HG02763 (cell line): ENCODE data around the gene AJM1.

Source experiments
- ATAC-seq: cut with Tn5 transposase; IDR thresholded peaks from one replicate; pipeline ENCODE4 v1.9.1; 2021; ENCODE audit warnings: mild to moderate bottlenecking, moderate library complexity; ENCODE audit not compliant: unreplicated experiment

Gene AJM1

DNA sequence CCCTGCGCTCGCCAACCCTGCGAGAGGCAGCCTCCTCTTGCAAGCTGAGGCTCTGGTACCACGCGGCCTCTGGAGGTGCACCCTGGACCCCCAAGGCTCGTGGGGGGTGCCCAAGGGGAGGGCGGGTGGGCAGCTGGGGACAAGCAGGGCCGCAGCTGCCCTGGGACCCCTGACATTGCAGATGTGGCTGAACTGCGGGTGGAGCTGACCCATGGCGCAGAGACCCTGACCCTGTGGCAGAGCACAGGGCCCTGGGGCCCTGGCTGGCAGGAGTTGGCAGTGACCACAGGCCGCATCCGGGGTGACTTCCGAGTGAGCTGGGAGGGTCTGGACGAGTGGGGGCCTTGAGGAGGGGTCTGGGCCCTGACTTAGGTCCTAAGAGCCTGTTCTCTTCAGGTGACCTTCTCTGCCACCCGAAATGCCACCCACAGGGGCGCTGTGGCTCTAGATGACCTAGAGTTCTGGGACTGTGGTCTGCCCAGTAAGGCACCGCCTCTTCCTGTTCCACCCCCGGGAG is 11.4 kb downstream of the AJM1 start:
- no peak for ATAC-seq

DNA sequence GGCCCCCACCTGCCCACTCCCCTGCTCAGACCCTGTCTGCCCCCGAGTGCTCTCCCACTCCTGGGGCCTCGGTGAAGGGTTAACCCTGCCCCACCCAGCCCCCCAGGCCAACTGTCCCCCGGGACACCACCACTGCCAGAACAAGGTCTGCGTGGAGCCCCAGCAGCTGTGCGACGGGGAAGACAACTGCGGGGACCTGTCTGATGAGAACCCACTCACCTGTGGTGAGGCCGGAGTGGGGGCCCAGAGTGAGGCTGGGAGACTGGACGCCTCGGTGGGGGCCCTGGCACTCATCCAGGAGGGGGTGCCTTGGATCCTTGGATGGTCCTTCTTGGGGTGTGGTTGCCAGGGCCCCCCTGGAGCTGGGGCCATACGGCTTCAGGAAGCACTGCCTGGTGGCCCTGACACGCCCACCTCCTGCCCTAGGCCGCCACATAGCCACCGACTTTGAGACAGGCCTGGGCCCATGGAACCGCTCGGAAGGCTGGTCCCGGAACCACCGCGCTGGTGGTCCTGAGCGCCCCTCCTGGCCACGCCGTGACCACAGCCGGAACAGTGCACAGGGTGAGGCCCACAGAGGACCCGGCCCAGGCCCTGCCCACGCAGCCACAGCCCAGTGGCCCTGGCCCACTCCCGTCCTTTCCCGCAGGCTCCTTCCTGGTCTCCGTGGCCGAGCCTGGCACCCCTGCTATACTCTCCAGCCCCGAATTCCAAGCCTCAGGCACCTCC is 12.0 kb downstream of the AJM1 start:
- no peak for ATAC-seq

DNA sequence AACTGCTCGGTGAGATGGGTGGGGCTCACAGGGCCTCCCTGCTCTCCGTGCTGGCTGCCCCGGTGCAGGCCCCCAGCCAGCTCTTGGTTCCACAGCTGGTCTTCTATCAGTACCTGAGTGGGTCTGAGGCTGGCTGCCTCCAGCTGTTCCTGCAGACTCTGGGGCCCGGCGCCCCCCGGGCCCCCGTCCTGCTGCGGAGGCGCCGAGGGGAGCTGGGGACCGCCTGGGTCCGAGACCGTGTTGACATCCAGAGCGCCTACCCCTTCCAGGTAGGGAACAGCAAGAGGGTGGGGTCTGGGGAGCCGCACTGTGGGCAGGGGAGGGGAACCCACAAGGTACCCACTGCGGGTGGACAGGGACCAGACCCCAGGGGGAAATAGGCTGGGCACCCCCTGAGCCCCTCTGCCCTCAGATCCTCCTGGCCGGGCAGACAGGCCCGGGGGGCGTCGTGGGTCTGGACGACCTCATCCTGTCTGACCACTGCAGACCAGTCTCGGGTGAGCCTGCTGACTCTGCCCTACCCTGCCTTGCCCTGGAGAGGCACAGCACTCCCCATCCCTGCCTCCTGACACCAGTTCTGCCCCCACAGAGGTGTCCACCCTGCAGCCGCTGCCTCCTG is 12.7 kb downstream of the AJM1 start:
- ATAC-seq = no peak

DNA sequence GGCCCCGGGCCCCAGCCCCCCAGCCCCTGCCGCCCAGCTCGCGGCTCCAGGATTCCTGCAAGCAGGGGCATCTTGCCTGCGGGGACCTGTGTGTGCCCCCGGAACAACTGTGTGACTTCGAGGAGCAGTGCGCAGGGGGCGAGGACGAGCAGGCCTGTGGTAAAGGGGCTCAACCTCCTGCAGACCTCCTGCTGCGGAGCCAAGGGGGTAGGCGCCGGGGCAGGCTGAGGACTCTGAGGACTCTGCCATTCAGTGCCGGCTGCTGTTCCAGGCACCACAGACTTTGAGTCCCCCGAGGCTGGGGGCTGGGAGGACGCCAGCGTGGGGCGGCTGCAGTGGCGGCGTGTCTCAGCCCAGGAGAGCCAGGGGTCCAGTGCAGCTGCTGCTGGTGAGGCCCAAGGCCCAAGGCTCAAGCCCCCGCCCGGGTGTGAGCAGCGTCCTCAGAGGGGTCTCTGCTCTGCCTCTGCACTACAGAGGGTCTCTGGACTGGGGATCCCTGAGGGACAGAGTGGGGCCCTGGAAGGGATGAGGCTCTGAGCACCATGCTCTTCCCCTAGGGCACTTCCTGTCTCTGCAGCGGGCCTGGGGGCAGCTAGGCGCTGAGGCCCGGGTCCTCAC is 13.3 kb downstream of the AJM1 start:
- ATAC-seq = no peak

DNA sequence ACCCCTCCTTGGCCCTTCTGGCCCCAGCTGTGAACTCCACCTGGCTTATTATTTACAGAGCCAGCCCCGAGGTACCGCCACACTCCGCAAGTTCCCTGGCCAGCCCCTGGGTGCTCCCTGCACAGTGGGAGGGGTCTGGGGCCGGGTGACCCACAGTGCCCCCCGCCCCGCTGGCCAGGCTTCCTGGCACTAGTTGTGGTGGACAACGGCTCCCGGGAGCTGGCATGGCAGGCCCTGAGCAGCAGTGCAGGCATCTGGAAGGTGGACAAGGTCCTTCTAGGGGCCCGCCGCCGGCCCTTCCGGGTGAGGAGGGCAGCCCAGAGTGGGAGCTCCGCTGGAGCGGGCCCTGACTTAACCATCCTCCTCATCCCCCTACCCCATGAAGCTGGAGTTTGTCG is 13.8 kb downstream of the AJM1 start:
- ATAC-seq = no peak

DNA sequence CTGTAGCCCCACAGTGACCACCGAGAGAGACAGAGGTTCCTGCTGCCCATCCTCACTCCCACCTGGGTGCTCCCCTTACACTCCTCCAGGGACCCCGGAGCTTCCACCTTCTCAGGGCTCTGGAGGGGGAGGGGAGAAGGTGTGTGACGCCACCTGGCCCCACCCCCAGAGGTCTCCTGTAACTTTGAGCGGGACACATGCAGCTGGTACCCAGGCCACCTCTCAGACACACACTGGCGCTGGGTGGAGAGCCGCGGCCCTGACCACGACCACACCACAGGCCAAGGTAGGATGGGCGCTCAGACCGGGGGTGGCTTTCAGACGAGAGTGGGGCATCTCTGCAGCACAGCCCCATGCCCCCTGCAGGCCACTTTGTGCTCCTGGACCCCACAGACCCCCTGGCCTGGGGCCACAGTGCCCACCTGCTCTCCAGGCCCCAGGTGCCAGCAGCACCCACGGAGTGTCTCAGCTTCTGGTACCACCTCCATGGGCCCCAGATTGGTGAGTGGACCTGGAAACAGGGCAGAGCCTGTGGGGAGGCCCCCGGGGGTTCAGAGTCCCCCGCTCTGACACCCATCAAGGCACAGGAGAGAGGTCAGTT is 14.4 kb downstream of the AJM1 start:
- no peak for ATAC-seq

- no peak for ATAC-seq
Measured at GRCh38 chr9:136857166-136857565, 14.9 kb downstream of the AJM1 start.

- ATAC-seq = no peak
Measured at GRCh38 chr9:136857581-136858412, 15.5 kb downstream of the AJM1 start.

DNA sequence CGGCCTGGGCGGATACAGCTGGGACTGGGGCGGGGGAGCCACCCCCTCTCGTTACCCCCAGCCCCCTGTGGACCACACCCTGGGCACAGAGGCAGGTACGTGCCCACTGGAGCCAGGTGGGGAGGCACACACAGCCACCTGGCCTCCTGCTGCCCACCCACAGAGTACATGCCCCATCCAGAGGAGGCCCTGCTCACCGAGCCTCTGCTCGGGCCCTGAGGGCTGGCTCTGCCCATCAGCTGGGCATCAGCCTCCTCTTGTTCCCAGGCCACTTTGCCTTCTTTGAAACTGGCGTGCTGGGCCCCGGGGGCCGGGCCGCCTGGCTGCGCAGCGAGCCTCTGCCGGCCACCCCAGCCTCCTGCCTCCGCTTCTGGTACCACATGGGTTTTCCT is 16.2 kb downstream of the AJM1 start:
- ATAC-seq = no peak

DNA sequence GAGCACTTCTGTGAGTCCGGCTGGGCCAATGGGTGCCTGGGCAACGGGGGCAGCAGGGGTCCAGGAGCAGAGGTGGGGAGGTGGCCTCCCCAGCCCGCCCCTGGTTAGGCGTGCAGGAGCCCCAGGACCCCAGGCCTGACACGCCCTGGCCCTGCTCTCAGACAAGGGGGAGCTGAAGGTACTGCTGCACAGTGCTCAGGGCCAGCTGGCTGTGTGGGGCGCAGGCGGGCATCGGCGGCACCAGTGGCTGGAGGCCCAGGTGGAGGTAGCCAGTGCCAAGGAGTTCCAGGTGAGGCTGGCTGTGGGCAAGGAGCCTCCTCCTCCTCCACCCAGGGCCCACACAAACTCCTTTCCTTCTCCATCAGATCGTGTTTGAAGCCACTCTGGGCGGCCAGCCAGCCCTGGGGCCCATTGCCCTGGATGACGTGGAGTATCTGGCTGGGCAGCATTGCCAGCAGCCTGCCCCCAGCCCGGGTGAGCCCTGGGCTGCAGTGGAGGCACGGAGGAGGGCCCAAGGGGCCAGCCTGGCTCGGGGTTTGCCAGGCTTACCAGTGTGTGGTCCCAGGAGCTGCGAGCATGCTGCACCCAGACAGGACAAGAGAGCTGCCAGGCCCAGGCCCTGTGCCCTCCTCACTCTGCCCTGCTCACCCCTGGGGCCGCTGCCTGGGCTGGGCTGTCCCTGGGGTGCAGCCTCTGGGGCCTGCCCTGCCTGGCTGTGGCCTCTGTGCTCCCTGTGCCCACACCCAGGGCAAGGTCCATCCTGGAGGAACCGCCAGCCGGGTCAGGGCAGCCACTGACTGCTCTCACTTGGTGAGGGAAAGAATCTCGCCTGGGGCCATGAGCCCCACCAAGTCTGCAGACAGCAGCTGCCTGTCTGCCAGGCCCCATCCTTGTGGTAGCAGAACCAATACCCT is 16.8 kb downstream of the AJM1 start:
- no peak for ATAC-seq

DNA sequence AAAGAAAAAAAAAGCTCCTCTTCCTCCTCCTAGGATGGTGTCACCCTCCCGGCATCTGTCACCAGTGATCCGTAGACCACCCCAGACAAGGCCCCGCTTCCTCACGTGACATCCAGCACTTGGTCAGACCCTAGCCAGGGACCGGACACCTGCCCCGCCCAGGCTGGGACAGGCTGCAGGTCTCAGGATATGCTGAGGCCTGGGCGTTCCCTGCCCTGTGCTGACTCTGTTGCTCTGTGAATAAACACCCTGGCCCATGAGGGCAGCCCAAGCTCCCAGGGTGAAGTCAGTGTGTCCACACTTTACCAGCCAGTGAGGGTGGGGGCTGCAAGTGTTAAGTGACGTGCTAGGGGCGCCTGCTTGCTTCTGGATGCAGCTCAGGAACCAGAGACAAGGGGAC is 18.3 kb downstream of the AJM1 start:
- ATAC-seq = no peak

- no peak for ATAC-seq
Measured at GRCh38 chr9:136860933-136861873, 18.9 kb downstream of the AJM1 start.

GRCh38 chr9:136861874-136862457 is 19.7 kb downstream of the AJM1 start:
- ATAC-seq = no peak

- no peak for ATAC-seq
Measured at GRCh38 chr9:136862849-136863622, 20.8 kb downstream of the AJM1 start.

DNA sequence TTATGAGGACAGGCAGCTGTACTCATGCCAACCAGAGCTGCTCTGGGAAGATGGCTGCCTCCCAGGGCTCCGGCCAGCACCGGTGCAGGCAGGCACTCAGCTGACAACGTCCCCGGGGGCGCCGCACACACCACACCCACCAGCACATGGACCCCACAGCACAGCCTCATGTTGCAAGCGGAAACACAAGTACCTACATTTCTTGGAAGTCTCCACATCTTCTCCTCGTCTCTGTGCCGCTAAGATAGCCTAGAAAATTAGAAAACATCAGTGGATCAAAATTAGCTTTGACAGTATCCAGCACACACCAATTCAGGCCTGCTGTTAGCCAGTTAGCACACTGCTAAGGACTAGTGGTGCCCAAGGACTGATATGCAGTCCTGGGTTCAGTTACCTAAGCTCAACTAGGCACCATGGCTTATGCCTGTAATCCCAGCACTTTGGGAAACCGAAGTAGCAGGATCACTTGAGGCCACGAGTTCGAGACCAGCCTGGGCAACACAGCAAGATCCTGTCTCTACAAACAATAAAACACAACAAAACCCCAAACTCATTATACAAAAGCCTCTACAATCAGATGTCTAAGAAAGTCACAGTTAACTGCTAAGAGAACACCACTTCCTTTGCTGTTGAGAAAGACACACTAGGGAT is 21.5 kb downstream of the AJM1 start:
- no peak for ATAC-seq

DNA sequence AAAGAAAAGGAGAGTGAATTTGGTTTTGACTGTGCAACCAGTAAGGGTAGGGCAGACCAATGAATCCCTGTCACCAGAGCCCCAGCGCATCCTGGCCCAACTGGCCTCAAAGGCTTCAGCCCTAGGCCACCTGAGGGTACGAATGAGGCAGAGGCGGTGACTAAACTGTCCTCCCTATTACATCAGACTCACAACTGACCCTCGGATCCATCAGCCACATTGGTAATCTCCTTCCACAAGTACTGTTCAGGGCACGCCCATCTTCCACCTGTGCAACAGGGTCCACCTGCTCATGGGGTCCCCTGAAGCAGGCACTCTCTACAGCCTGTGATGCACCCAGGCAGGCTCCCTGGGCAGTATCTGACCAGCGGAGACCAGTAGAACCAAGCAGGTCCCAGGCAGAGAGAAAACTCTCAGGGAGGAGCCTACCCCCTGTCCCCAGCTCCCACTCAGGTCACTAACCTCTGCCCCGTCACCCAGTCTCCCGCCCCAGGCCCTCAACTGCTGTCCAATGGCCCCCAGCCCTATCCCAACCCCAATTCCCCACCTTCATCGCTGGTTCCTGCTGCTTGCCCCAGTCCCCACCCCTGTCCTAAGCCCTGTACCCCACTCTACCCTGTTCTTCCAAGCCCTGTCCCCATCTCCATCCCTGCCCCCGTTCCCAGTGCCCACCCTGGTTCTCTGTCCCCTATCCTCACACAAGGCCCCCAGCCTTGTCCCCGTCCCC is 22.9 kb downstream of the AJM1 start:
- ATAC-seq = no peak

DNA sequence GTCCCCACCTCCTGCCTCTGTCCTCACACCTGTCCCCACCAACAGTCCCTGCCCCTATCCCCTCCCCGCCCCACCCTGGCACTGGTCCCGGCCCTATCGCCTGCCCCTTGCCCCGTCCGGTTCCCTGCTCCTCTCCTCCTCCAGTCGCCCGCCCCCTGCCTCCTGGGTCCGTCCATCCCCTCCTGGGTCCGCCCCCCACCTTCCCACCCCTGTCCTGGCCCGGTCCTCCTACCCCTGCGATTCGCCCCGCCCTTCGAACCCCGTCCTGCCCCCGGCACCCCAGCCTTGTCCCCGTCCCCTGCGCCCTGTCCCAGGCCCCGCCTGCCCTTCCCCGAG is 23.5 kb downstream of the AJM1 start:
- no peak for ATAC-seq
